NAMALWA (cell line): Measurements from ENCODE around the gene DCTD.
A peak's percentile ranks its signal among the peaks of the same experiment; 100 is the strongest.
"Not testable (repeated sequence)": the region's sequence is repeated elsewhere in the genome, so short reads cannot be mapped to it uniquely, and the experiment has no call there.

Experiments
- DNase-seq: peaks from one replicate; pipeline ENCODE4 v3.0.0-alpha.2; 2015; ENCODE audit warnings: low spot score

The DCTD gene

DNA sequence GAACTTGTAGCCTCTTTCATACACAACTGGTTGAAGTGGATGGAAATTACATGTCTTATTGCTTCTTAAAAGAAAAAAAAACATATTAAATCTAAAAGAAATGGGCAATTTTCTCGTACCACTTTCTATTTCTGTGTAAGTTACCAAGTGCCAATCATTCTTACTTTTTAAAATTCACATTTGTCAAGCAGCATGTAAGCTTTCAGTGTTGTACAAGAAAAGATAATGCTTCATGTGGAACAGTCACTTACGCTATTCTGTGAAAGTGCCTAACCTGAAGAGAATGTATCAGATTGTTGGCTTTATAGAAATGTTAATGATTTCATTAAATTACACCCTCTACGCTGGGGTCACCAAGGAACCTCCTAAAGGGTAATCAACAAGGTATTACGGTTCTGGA lies 4.4 kb upstream of the DCTD start:
- no peak for DNase-seq

DNA sequence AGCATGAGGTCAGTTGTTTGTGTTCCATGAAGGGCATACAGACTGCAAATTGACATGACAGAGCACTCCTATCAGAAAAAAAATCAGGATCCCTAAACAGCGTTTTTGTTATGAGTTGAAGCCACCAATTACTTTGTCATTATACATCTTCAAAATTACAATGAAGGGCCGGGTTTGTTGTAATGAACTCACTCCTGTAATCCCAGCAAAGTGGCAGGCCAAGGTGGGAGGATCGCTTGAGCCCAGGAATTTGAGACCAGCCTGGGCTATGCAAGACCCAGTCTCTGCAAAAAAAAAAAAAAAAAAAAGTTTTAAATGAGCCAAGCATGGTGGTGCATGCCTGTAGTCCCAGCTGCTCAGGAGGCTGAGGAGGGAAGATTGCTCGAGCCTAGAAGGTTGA lies 3.5 kb upstream of the DCTD start:
- DNase-seq = no peak

DNA sequence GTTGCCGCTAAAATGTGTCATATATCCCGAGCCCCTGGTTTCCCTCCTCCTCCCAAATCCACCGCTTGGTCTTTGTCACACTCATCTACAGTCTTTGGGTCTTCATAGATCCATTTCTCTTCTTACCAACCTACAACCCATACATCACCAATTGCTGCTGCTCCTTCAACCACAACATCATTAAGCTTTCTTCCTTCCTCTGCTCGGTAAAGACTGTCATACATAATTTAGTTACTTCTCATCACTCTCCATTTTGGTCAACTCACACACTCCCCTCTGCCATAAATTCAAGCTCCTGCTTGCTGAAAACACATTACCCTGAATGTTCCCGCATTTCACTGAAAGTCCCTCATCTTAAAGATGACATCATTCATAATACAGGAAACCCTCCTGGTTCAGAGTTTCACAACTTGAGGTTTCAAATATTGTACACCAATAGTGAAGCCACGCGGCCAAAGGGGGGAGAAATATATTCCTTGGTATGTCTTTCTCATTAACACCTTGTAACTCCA lies 1.7 kb upstream of the DCTD start:
- DNase-seq = peak; percentile 16

DNA sequence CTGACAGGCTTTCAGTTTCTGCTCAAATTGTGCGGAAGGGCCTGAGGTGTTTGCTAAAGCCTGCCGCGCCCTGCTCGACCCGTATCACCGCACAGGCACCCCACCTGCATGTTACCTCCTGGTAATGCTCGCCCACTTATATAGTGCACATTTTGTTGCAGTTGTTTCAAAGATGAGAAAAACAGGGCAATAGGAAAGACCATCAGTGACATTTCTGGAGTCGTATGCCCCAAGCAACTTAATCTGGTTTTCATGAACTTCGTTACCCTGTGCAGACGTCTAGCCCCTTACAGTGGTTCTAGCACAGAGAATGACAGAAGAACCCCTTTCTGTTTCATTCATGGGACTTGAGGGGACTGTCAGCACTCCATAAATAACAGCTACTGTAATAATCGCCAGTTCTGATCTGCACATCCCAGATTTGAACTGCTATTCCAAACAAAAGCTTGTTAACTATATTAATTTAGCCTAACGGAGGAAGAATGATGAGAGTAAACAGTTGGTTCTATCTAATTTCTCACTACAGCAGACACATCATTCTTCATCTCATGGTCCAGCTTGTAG lies 940 bp upstream of the DCTD start:
- no peak for DNase-seq

DNA sequence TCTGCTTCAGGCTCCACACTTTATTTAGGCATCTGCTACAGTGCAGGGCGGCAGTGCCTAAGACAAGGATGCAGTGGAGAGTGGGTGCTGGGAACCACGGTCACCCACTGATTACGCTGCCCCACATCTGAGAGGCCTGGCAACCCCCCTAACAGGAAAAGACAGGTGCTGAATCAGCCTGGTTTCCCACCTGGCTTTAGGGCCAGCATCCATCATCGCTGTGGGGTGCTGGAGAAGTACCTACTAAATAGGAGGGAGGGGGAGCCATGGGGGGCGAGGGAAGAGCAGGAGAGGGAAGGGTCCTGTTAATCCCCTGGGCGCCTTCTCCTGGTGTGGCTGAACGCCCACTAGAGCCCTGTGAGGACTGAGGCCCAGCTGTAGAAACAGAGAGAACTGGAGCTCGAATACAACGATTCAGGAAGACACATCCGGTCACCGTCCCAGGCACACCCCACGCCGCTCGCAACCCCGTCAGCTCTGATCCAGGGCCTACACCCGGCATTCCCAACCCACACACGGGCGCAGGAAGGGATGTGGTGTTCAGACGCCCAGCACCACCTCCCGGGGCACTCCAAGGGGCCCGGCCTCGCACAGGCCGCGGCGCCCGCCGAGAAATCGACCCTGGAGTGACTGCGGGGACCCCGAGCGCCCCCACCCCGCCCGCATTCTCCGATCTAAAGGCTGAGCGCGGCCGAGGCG lies 554 bp downstream of the DCTD start:
- DNase-seq = no peak

DNA sequence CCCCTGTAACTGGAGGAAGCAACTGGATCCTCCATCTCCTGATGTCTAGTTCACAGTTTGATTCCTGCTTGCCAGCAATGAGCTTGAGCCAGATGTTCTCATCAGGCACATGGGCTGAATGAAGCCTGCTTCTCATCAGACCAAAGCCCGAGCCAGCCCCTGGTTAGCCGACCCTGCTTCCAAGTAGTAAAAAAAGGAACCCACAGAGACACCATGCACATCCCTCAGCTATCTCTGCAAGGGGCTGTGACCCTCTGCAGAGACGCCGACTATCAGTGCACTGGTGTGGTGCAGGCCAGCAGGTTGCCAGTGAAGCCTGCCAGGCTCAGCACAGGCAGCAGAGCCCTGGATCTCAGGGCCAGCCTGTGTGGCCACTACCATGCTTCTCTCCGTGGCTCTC lies 2.8 kb downstream of the DCTD start:
- DNase-seq = no peak

DNA sequence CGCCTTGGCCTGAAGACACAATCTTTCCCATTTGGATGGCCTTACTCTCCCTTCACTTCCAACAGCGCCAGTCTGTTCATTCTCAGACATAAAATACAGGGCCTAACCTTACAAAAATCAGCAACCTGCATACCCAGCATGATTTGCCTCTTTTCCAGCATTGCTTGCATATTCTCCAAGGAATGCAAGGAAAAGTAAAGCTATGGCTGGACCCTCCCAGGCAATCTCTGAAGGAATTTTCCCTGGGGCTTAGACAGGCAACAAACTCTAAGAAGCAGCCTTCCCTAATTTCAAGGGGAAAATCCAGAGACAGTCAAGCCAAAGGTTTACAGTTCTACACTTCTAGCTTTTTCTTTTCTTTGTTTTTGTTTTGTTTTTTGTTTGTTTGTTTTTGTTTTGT lies 3.6 kb downstream of the DCTD start:
- no peak for DNase-seq

DNA sequence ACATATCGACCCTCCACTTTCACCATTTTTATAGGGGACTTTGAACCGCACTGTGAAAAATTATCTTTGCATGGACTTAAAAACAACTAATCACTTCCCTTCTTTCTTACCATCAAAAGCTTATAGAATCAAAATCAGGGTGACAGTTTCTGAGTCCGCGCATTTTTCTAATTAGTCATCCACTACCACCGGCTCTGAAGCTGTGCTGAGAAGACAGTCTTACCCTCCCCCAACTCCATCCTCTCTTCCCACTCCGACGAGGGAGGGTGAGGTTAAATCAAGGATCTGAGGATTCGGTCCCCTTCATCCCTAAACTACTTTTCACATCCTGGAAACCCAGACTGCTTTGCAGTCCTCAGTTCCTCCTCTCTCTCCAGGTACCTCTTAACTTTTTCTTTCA lies 4.2 kb downstream of the DCTD start:
- no peak for DNase-seq

DNA sequence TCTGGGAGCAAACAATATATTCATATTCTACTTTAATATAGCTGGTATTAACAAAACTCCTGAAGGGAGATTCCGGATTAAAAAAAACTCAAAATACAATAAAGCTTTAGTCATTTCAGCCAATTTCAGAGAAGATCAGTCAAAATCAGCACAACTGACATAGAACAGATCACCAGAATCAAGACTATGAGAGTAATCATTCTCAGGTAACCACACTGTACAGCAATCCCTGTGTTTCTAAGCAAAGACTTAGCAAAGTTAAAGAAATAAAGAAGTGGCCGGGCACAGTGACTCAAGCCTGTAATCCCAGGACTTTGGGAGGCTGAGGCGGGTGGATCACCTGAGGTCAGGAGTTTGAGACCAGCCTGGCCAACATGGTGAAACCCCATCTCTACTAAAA lies 9.1 kb downstream of the DCTD start:
- no peak for DNase-seq

DNA sequence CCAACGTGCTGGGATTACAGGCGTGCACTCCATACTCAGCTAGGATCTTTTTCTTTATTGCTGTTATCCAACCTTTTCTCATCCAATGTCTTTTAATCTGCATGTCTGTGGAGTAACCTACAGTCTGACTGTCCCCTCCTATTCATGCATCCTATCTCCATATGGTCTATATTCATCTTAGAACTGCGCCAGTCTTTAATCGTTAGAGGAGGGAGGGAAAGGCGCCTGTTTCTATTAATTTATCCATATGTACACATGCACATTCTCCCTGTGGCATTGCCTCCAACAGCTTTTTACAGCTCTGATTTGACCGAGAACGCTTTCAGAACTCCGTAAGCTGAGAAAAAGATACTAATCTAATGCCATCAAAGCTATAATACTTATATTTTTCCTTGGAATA lies 9.8 kb downstream of the DCTD start:
- no peak for DNase-seq

DNA sequence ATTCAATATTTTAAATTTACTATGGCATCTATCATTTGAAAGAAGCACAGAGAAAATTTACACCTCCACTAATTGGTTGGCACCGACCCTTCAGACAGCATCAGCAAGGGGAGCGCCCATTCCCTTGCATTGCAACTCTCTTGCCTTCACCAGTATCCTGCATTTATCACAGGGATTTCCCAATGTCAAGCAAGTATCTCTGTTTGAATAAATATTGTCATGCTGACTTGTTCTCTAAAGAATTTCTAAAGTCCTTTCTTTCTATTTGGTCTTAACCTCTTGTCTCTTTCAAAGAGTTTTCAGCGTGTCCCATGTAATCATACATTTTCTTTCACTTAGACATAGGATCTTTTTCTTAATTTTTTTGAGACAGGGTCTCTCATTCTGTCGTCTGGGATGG lies 10.4 kb downstream of the DCTD start:
- DNase-seq = no peak

DNA sequence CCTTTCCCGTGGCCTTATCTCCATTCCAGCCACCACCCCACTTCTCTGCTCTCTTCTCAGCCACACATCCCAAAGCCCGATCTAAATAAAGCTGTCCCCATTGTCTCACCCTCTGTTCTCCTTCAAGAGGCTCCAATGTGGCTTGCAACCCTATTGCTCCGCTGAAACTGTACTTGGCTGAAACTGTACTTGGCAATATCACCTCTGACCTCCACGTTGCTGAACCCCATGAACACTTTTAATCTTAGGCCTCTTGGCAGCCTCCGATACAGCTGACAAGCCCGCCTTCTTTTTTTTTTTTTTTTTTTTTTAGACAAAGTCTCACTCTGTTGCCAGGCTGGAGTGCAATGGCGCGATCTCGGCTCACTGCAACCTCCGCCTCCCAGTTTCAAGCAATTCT lies 12.1 kb downstream of the DCTD start:
- no peak for DNase-seq

DNA sequence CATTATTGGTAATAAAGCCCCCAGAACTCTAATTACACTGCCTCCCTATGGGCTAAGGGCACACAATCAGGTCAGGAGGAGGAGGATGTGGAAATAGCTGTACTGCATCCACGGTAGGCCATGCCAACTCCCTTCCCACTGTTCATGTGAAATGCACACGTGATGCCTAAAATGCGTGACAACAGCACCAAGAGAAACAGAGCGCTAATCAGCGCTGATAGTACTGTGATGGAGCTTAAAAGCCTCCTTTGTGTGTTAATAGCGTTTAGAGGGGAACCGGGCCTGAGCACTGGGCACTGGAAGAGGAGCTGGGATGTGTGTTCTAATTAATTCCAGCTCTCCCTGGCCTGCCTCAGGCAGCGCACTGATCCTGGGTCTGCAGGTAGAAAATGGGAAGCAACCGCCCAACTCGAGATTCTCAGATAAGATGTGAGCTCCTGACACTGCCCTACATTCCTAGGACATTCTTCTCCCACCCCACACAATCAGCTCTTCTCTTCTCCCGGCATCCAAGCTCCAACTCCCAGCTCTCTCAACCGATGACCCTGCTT lies 12.9 kb downstream of the DCTD start:
- DNase-seq = no peak

DNA sequence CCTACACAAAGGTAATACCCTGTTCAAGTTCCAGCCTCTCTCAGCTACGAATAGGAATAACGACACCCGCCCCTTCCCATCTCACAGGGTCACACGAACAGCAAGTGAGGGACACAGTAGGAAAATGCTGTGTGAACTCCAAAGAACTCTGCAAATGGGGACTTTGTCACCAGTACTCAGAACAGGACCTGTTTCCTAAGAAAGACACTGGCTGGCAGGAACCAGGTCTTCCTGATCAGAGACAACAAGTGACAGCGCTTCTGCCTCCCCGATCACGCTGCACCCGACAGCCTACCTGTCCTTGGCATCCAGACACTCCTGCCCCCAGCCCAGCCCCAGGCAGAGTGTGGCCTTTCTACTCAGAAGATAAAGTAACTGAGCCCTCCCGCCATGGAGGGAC lies 14.2 kb downstream of the DCTD start:
- no peak for DNase-seq

DNA sequence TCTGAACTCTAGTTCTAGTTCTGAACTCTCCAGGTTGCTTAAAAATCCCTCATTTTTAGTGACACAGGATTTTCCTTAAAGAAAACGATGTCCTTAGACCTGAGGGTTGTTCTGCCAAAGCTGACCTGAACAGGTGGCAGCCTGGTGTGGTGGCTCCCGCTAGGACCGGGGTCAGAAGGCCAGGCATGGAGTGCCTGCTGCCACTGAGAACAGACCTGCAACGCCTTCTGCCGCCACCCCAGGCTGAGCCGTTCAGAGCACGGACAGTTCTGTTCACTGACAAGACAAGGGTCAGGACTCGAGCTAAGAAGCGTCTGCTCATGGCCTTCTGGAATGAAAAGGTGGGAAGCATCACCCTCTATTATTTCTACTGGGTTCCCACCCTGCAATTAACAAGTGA lies 15.8 kb downstream of the DCTD start:
- no peak for DNase-seq

DNA sequence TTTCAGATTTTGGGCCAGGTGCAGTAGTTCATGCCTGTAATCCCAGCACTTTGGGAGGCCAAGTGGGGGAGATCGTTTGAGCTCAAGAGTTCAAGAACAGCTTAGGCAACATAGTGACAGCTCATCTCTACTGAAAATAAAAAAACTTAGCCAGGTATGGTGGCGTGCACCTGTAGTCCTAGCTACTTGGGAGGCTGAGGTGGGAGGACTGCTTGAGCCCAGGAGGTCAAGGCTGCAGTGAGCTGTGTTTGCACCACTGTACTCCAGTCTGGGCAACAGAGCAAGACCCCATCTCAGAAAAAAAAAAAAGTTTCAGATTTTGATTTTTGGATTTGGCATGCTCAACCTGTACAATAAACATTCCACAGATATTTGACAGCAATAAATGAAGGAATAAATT lies 17.2 kb downstream of the DCTD start:
- DNase-seq = not testable (repeated sequence)

DNA sequence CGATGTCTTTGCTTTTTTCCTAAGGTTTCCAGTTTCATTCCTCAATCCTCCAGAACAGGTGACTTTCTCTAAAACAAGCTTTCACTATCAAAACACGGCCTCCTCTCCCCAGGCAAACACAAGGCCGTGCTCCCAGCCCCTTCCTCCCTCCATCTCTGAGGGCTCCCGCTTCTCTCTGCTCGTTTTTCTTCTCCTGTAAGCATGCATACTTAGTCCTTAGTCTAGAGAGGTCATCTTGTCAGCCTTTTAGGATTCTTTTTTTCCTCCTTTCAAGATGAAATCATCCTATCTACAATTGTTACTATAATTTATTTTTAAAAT lies 18.7 kb downstream of the DCTD start:
- DNase-seq = no peak

DNA sequence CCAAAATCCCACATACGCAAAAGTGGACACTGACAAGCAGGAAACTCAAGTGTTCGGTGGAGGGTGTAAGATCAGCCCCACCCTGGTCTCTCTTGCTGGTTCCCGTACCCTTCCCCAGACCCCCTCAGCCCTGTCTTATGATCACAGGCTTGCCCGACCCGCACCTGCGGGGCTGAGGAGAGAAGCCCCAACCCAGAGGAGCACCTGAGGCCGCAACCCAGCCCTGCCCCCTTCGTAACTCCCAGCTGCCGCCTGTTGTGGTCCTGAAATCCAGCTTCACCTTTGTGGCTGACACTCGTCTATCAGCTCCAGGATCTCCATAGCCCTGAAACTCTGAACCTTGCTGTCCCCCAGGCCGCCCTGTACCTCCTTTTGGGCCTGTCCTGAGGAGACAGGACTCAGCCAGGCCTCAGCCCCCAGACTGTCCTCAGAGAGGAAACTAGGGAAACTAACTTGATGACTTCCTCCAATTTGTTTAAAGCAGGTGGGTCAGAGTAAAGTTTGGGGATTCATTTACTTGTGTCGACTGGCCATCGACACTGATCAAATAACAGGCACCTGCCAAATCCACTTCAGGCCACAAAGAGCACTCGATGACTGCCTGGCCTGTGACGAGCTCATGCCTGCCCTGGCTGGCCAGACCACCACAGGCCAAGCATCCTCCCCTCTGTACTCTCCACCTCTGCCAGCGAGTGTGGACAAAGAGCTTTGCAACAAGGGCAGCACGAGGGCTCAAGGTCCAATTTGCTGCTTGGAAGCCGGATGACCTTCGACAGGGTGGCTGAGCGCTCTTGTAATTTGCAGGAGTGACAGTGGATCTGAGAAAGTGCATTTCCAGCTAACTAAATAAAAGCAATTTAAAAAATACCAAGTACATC lies 19.3 kb downstream of the DCTD start:
- DNase-seq = no peak

DNA sequence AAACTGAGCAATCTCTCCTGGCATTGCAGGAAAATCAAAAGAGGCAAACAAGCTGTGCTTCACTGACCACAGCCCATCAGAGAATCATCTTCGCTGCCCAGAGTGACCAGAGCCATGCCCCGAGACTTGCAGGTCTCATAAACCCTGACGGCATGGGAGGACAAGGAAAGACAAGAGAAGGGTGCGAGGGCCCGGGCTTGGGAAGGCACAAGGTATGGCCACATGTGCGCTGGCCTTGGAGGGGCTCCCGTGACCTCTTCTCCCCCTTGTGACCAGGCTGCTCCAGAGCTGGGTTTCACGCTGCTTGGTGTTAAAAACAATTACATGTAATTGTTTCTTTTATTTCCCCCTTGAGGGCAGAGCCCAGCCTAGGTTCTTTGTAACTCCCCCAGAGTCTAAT lies 20.8 kb downstream of the DCTD start:
- DNase-seq = no peak

DNA sequence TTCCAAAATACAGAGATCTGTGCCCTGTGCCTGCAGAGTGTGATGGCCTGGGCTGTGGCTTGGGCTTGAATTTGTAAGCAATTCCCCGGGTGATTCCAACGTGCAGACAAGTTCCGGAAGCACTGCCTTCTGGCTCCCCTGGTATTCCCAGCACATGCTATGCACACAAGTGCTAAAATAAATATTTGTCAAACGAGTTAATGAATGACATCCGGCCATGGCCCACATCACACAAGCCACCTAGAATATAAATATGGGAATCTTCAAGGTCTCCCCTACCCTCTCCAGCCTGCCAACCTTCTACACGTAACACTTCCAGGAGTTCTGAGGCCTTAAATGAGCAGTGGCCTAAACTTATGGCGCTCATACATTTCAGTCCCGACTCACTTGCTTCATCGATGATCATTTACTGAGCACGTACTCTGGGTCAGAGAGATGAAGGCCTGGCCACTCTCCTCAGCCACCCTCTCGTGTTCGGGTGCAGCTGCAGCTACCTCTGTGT lies 21.3 kb downstream of the DCTD start:
- no peak for DNase-seq

DNA sequence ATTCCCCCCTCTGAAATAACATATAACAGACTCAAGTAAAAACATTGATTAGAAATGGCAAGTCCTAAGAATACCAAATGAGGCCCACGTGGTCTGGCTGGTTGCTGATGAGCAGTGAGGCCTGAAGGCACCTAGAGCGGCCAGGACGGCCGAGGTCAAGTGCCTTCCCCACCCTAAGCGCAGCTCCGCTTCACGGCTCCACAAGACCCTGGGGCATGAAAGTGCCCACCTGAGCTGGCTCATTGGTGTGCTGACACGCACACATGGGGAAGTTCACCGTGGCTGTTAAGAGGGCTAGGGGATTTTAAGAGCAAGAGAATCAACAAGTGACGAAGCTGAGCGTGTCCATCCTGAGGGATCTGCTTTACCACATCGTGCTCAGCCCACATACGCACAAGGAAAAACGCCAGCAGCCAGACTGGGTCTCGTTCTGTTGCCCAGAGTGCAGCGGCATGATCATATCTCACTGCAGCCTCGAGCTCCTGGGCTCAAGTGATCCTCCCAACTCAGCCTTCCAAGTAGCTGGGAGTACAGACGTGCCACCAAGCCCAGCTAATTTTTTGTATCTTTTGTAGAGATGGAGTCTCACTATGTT lies 22.4 kb downstream of the DCTD start:
- no peak for DNase-seq

DNA sequence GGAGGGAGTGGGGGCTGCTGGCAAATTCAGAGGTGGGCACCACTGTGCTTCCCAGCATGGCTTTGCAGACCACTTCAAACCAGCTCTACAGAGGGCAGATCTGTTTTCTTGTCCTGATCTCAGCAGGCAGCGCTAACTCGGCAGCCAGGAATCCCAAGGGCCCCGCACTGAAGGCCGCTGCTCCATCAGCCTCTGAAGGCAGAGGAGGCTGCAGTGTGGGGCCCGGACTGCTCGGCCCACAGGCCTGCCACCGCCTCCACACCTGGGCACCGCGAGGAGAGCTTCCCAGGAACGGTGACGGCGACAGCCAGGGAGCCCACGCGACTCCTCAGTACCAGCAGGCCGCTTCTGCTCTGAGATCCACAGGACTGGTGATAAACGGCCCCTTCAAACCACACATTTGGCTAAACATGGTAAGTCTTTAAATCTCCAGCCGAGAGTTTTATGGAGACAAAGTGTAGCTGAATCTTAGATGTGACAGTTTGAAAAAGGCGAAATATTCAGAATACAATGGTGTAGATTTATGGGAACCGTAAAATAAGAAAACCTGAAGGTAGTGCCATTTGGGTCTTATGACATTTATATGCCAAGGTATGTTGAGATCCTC lies 23.6 kb downstream of the DCTD start:
- no peak for DNase-seq
